OCI-LY7 (cell line): ENCODE data around the gene PHACTR1. TPM values are rescaled to one million over a fixed set of nuclear protein-coding genes. Genes with fewer than 3 reads are reported as not detected.

Source experiments
- BruUV-seq: library from RNA; stranded (reverse); fragments of 400-500 nt; replicated peaks from 2 replicates; lab custom pipeline; 2021; lab: Mats Ljungman, UMichigan
- CTCF ChIA-PET: fragments of 300-600 bp; sonication (Branson Sonifier 250); formaldehyde crosslinking; loops from one replicate; lab custom pipeline; 2022; ENCODE audit warnings: antibody characterized with exemption; ENCODE audit not compliant: unreplicated experiment; lab: Charles Lee
- POLR2A ChIA-PET: fragments of 300-600 bp; sonication (Branson Sonifier 250); formaldehyde crosslinking; loops from one replicate; lab custom pipeline; 2022; ENCODE audit warnings: antibody characterized with exemption; lab: Charles Lee
- DNase-seq: peaks from one replicate; pipeline ENCODE4 v3.0.0-alpha.2; 2015; ENCODE audit warnings: low spot score
- H2AFZ ChIP-seq: fragments of 200-600 bp; sonication (generic), shearing (Covaris generic); 2 replicates; pipeline ENCODE4 v1.6.1; 2014; ENCODE audit warnings: mild to moderate bottlenecking, antibody characterized with exemption, low read length, moderate library complexity
- H3K27ac ChIP-seq: fragments of 200-600 bp; sonication (generic); 2 replicates; pipeline ENCODE4 v1.5.1; 2014; ENCODE audit warnings: mixed run types, low read depth, mild to moderate bottlenecking, moderate library complexity, low read length, inconsistent platforms; ENCODE audit not compliant: poor library complexity, severe bottlenecking
- H3K36me3 ChIP-seq: fragments of 200-600 bp; sonication (generic); 2 replicates; pipeline ENCODE4 v1.6.1; 2014; ENCODE audit warnings: mild to moderate bottlenecking, antibody characterized with exemption, low read length, moderate library complexity, mixed read lengths; ENCODE audit not compliant: insufficient read depth
- H3K4me1 ChIP-seq: fragments of 200-600 bp; sonication (generic); 2 replicates; pipeline ENCODE4 v1.5.1; 2014; ENCODE audit warnings: mild to moderate bottlenecking, low read length; ENCODE audit not compliant: insufficient read depth, poor library complexity, severe bottlenecking
- H3K4me2 ChIP-seq: fragments of 200-600 bp; sonication (generic); 2 replicates; pipeline ENCODE4 v1.6.1; 2014; ENCODE audit warnings: mild to moderate bottlenecking, low read length
- H3K4me3 ChIP-seq: fragments of 200-600 bp; sonication (generic); 2 replicates; pipeline ENCODE4 v1.5.1; 2014; ENCODE audit warnings: mild to moderate bottlenecking, low read depth, low read length; ENCODE audit not compliant: poor library complexity, severe bottlenecking
- H3K79me2 ChIP-seq: fragments of 200-600 bp; sonication (generic); 2 replicates; pipeline ENCODE4 v1.6.1; 2016; ENCODE audit warnings: low read depth, mild to moderate bottlenecking, low read length, moderate library complexity, mixed read lengths; ENCODE audit not compliant: insufficient read depth
- H3K9me2 ChIP-seq: fragments of 200-600 bp; sonication (generic); 2 replicates; pipeline ENCODE4 v1.6.1; 2016; ENCODE audit warnings: mild to moderate bottlenecking, low read length, mixed read lengths; ENCODE audit not compliant: insufficient read depth
- H3K9me3 ChIP-seq: fragments of 200-600 bp; sonication (generic); 2 replicates; pipeline ENCODE4 v1.6.1; 2014; ENCODE audit warnings: mild to moderate bottlenecking, mixed run types, low read length, mixed read lengths
- H4K20me1 ChIP-seq: fragments of 200-600 bp; sonication (generic); 2 replicates; pipeline ENCODE4 v1.6.1; 2014; ENCODE audit warnings: mild to moderate bottlenecking, antibody characterized with exemption, low read length, moderate library complexity, mixed read lengths; ENCODE audit not compliant: insufficient read depth
- CTCF ChIP-seq: fragments of 200-600 bp; sonication (generic); conservative IDR thresholded peaks from 2 replicates; pipeline ENCODE4 v1.5.1; 2014; ENCODE audit warnings: mild to moderate bottlenecking, antibody characterized with exemption, low read length, moderate library complexity, mixed read lengths
- EZH2phosphoT487 ChIP-seq: fragments of 200-600 bp; sonication (generic); IDR thresholded peaks from 2 replicates; pipeline ENCODE4 v1.6.1; 2018; ENCODE audit warnings: low read depth, borderline replicate concordance, mild to moderate bottlenecking, mixed run types, antibody characterized with exemption, low read length, moderate library complexity, mixed read lengths
- intact Hi-C: fragments of 100-400 bp; cut with micrococcal nuclease; formaldehyde crosslinking; loops from one replicate; pipeline ENCODE4 v1.10.0; 2022; ENCODE audit not compliant: unreplicated experiment
- total RNA-seq, 2 experiments: library from RNA; depleted of rRNA in 1 of 2; stranded (reverse); fragments of >200 nt in 1 of 2; shearing (Covaris generic) in 1 of 2; gene quantifications; 2 replicates each; pipeline ENCODE4 v1.2.3, GENCODE V29; 2014 to 2022

PHACTR1 gene
- total RNA-seq, 2 experiments from 2014 or later: 25.1 to 46.6 TPM

- Histone ChIP-seq H3K79me2 (no peaks in the 10 kb centered on the region), H3K4me1 (no peaks in the 10 kb centered on the region), H4K20me1 (no peaks in the 10 kb centered on the region), H3K27ac (no peak overlapping the region), H3K4me3 (no peak overlapping the region), H3K36me3 (no peaks in the 10 kb centered on the region), H3K9me2 (no peaks in the 10 kb centered on the region), H3K4me2 (no peak overlapping the region), H3K9me3 (no peaks in the 10 kb centered on the region), H2AFZ (no peak overlapping the region)
- BruUV-seq: no TSS peak
- CTCF ChIA-PET: no interaction called here
- intact Hi-C loops: no loop called here
- TF ChIP-seq CTCF: no peak
- no peak for TF ChIP-seq EZH2phosphoT487
- POLR2A ChIA-PET: interaction anchor here (0.7 to 0.8 kb wide), 2 partner anchors 214 to 242 kb away, joined by 3 read pairs; no protein-coding TSS in a partner anchor
- DNase-seq: no peak
Measured at GRCh38 chr6:12802440-12802839, 85.9 kb downstream of the PHACTR1 start.

- CTCF ChIA-PET: no interaction called here
Measured at GRCh38 chr6:12803486-12803885, 86.9 kb downstream of the PHACTR1 start.

More at GRCh38 chr6:12803486-12803885, 86.9 kb downstream of the PHACTR1 start:
- Histone ChIP-seq H4K20me1 (no peaks in the 10 kb centered on the region), H3K4me3 (no peak overlapping the region), H3K4me1 (no peaks in the 10 kb centered on the region), H3K36me3 (no peaks in the 10 kb centered on the region), H3K9me3 (no peaks in the 10 kb centered on the region), H3K4me2 (no peak overlapping the region), H3K79me2 (no peaks in the 10 kb centered on the region), H2AFZ (no peak overlapping the region), H3K9me2 (no peaks in the 10 kb centered on the region), H3K27ac (no peak overlapping the region)
- POLR2A ChIA-PET: no interaction called here
- TF ChIP-seq CTCF: no peak
- TF ChIP-seq EZH2phosphoT487: no peak
- no peak for DNase-seq
- intact Hi-C loops: no loop called here
- BruUV-seq: no TSS peak
